KOPT-K1 (cell line): ENCODE data around the gene KIF19.
"Not testable (repeated sequence)": the region's sequence is repeated elsewhere in the genome, so short reads cannot be mapped to it uniquely, and the experiment has no call there.

Experiments used
- H3K27ac ChIP-seq: fragments of 200-600 bp; sonication (generic); 2 replicates; pipeline ENCODE4 v1.5.1; 2016; ENCODE audit warnings: antibody characterized with exemption, mild to moderate bottlenecking, low read depth, low read length; ENCODE audit not compliant: poor library complexity, severe bottlenecking
- H3K36me3 ChIP-seq: fragments of 200-600 bp; sonication (generic); 2 replicates; pipeline ENCODE4 v1.5.1; 2017; ENCODE audit warnings: antibody characterized with exemption, mild to moderate bottlenecking, low read length, moderate library complexity; ENCODE audit not compliant: insufficient read depth
- H3K9me3 ChIP-seq: fragments of 200-600 bp; sonication (generic); 2 replicates; pipeline ENCODE4 v1.5.1; 2017; ENCODE audit warnings: antibody characterized with exemption, low read length, mild to moderate bottlenecking; ENCODE audit not compliant: insufficient read depth, poor library complexity, severe bottlenecking

Gene KIF19

DNA sequence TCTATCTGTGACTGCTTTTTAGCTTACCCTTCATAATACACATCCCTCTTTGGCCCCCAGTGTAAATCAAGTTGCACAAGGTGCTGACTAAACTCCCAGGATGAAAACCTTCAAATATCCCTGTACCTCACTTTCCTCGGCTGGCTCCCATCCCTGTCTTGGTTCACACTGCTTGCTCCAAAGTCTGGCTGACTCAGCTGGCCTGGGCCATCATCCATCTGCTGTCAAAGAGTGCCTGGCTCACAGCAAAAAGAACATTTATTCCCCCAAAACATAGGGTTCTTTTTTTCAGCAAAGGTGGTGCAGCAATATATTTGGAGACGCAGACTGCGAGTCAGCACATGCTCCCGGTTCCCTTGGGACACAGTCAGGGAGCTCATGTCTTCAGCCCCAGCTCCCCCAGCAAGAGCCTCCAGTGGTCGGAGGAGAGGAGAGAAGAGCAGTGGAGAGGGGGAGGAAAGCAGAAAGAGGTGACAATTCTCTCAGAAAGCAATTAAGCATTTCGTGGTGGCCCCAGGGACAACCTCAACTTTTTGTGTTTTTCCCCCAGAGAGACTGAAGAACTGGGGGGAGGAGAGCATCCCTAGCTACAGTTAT lies 67.4 kb downstream of the KIF19 start:
- Histone ChIP-seq H3K27ac (no peak overlapping the region), H3K9me3 (no peaks in the 10 kb centered on the region), H3K36me3 (no peaks in the 10 kb centered on the region)

DNA sequence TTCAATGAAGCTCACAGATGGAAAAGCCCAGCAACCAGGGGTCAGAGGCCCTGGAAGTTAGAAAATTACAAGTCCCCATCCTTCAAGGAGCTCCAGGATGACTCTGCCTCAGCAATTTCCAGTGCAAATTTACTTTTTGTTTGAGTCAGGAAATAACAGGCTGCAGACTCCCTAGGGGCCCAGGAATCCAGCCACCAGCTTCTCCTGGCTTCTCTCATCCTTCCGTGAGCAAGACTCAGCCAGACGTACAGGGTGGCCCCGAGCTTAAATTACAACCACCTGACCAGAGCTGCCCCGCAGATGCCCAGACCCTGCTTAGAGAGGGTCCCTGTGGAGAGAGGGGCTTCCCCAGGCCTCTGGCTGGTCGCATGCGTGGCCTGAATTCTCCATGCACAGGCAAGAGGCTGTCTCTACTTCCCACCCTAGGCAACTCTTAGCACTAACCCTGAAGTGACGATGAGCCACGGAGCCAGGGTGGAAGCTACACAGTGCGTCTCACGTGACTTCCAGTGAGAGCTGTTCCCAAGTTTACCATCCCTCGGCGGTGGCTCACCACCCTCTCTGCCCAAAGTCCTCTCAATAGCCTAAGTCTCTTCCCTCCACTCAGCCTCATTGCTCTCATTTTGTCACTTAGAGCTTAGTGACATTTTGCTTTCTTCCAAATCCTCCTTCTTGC lies 68.4 kb downstream of the KIF19 start:
- Histone ChIP-seq H3K36me3 (no peaks in the 10 kb centered on the region), H3K9me3 (no peaks in the 10 kb centered on the region), H3K27ac (no peak overlapping the region)

DNA sequence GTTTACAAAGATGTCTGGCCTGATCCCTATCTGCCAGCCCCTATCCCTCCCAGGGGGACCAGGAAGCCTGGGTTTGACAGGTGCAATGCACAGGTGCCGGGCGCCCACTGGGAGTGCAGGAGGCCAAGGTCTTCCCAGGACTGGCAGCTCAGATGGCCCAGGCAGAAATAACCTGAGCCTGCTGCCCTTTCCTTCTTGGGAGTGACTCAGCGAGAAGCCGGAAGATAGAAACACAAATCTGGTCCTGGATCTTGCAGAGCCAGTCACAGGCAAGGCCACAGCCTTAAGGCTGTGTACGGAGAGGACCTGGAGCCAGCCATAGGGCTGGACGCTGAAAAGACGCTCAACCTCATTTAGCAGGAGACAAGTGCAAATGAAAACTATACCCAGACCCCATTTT lies 69.0 kb downstream of the KIF19 start:
- Histone ChIP-seq H3K36me3 (no peaks in the 10 kb centered on the region), H3K27ac (no peak overlapping the region), H3K9me3 (no peaks in the 10 kb centered on the region)

DNA sequence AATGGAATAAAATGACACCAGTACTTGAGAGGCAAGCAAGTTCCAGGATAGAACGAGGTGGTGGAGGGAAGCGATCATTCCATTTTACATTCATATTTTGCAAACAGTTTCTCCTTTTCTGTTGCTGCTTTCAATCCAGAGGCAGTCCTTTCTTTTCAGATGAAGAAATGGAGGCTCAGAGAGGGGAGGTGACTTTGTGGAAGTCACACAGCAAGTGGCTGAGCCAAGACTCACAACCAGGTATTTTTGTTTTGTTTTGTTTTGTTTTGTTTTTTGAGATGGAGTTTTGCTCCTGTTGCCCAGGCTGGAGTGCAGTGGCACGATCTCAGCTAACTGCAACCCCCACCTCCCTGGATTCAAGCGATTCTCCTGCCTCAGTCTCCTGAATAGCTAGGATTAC lies 70.5 kb downstream of the KIF19 start:
- Histone ChIP-seq H3K36me3 (no peaks in the 10 kb centered on the region), H3K9me3 (no peaks in the 10 kb centered on the region), H3K27ac (no peak overlapping the region)

DNA sequence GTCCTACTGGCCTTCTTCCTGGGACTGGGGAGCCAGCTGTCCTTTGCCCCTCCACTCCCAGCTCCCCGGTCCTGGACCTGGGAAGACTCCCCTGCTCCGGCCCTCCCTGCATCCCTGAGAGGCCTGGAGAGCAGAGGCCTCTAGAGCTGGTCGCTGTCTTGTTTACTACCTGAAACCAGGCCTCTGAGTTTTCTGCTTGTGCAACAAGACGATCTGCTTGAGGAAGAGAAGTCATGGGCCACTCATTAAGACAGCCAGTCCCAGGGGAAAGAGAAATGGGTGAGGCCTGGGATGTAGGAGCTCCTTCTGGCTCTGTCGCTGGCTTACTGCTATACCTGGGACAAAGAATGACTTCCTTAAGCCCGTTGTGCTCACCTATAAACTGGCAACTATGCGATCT lies 76.0 kb downstream of the KIF19 start:
- Histone ChIP-seq H3K36me3 (no peaks in the 10 kb centered on the region), H3K9me3 (no peaks in the 10 kb centered on the region), H3K27ac (no peak overlapping the region)

DNA sequence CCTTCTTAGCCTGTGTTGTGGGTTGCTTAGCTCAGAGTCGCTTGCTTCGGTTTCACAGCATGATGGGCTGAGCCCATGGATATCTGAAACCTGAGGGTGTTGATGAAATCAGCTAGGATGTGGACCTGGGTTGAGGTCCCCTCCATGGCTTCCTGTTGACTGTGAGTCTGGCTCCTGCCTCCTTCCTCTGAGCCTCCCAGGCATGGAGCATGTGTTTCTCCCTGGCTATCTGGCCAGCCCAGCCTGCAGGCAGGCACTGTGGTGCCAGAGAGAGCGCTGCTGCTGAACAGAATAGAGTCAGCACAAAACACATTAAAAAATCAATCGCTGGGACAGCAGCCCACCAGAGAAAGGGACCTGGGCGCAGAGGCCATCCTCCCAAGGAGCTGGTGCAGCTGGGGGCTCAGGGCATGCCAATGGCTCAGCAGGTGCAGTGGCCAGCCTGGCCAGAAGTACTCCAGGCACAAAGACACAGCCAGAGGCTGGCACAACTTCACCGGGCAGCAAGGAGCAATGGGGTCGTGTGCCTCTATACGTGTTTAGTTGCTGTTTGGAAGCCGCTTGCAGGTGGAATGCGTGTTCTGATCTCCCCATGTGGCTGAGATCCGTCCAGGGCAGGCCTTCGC lies 77.6 kb downstream of the KIF19 start:
- Histone ChIP-seq H3K36me3 (no peaks in the 10 kb centered on the region), H3K27ac (no peak overlapping the region), H3K9me3 (no peaks in the 10 kb centered on the region)

DNA sequence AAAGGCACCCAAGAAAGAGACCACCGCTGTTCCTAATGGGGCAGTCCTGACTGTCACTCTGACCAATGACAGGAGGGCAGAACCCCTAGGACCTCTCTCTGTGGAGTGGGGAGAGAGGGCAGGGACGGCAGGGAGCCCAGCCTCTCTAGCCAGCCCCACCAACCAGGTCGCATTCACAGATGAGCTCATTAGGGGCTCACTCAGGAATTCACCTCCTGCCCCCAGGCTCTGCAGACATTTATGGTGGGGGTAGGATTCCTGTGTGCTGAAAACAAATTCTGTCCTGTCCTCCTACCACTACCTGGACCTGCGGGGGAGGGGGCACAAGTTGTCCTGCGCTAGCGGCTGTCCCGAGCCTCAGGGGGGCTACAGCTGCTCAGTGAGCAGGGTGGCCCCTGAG lies 78.2 kb downstream of the KIF19 start:
- no peaks in the 10 kb centered on the region for H3K36me3 ChIP-seq
- no peaks in the 10 kb centered on the region for H3K9me3 ChIP-seq
- no peak overlapping the region for H3K27ac ChIP-seq

DNA sequence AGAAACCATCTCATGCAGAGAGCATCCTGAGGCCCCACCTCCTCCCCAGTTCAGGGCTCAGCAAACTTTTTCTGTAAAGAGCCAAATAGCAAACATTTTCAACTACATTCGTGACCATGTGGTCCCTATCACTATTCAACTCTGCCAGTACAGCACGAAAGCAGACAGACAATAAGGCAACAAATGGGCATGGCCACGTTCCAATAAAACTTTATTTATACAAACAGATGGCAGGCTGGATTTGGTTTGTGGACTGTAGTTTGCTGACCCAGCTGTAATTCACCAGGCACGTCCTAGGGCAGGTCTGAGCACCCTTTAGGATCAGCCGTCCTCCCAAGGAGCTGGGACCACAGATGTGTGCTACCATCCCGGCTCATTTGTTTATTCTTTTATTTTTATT lies 78.8 kb downstream of the KIF19 start:
- Histone ChIP-seq H3K36me3 (no peaks in the 10 kb centered on the region), H3K9me3 (no peaks in the 10 kb centered on the region), H3K27ac (no peak overlapping the region)

DNA sequence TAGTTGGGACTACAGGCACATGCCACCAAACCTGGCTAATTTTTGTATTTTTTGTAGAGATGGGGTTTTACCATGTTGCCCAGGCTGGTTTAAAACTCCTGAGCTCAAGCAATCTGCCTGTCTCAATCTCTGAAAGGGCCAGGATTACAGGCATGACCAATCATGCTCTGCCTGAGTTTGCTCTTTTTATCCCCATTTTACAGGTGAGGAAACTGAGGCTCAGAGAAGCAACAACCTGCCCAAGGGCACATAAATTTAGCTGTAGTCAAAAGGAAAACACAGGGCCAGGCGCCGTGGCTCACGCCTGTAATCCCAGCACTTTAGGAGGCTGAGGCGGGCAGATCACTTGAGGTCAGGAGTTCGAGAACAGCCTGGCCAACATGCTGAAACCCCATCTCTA lies 79.3 kb downstream of the KIF19 start:
- H3K27ac ChIP-seq, H3K9me3 ChIP-seq, H3K36me3 ChIP-seq: not testable (repeated sequence)
